ENCODE results near the gene HSD3B2.

DNA sequence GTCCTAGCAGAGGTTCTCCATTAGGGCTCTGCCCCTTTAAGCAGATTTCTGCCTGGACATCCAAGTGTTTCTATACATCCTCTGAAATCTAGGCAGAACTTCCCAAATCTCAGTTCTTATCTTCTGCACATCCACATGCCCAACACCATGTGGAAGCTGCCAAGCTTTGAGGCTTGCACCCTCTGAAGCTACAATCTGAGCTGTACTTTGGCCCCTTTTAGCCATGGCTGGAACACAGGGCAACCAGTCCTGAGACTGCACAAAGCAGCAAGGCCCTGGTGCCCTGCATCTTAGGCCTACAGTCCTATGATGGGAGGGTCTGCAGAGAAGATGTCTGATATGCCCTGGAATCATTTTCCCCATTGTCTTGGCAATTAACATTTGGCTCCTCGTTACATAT lies 38.4 kb upstream of the HSD3B2 start:
- TF ChIP-seq, protein P1, sequence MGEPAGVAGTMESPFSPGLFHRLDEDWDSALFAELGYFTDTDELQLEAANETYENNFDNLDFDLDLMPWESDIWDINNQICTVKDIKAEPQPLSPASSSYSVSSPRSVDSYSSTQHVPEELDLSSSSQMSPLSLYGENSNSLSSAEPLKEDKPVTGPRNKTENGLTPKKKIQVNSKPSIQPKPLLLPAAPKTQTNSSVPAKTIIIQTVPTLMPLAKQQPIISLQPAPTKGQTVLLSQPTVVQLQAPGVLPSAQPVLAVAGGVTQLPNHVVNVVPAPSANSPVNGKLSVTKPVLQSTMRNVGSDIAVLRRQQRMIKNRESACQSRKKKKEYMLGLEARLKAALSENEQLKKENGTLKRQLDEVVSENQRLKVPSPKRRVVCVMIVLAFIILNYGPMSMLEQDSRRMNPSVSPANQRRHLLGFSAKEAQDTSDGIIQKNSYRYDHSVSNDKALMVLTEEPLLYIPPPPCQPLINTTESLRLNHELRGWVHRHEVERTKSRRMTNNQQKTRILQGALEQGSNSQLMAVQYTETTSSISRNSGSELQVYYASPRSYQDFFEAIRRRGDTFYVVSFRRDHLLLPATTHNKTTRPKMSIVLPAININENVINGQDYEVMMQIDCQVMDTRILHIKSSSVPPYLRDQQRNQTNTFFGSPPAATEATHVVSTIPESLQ (CRISPR knock-in tag; conservative IDR thresholded peaks at IDR 0.05), result no peak
- TF ChIP-seq NFATC3 (CRISPR knock-in tag; IDR thresholded peaks at IDR 0.05) (no peak), ATF7 (IDR thresholded peaks at IDR 0.05) (no peak), ATF7 (CRISPR knock-in tag; IDR thresholded peaks at IDR 0.05) (no peak), ARNT (IDR thresholded peaks at IDR 0.05) (no peak), ZNF891 (CRISPR knock-in tag; IDR thresholded peaks at IDR 0.05) (no peak), SUZ12 (IDR thresholded peaks at IDR 0.05; ENCODE audit: low read depth, low read length) (no peak)
- TF ChIP-seq, protein P2, sequence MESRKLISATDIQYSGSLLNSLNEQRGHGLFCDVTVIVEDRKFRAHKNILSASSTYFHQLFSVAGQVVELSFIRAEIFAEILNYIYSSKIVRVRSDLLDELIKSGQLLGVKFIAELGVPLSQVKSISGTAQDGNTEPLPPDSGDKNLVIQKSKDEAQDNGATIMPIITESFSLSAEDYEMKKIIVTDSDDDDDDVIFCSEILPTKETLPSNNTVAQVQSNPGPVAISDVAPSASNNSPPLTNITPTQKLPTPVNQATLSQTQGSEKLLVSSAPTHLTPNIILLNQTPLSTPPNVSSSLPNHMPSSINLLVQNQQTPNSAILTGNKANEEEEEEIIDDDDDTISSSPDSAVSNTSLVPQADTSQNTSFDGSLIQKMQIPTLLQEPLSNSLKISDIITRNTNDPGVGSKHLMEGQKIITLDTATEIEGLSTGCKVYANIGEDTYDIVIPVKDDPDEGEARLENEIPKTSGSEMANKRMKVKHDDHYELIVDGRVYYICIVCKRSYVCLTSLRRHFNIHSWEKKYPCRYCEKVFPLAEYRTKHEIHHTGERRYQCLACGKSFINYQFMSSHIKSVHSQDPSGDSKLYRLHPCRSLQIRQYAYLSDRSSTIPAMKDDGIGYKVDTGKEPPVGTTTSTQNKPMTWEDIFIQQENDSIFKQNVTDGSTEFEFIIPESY (CRISPR knock-in tag; IDR thresholded peaks at IDR 0.05), result no peak
- TF ChIP-seq, protein P3, sequence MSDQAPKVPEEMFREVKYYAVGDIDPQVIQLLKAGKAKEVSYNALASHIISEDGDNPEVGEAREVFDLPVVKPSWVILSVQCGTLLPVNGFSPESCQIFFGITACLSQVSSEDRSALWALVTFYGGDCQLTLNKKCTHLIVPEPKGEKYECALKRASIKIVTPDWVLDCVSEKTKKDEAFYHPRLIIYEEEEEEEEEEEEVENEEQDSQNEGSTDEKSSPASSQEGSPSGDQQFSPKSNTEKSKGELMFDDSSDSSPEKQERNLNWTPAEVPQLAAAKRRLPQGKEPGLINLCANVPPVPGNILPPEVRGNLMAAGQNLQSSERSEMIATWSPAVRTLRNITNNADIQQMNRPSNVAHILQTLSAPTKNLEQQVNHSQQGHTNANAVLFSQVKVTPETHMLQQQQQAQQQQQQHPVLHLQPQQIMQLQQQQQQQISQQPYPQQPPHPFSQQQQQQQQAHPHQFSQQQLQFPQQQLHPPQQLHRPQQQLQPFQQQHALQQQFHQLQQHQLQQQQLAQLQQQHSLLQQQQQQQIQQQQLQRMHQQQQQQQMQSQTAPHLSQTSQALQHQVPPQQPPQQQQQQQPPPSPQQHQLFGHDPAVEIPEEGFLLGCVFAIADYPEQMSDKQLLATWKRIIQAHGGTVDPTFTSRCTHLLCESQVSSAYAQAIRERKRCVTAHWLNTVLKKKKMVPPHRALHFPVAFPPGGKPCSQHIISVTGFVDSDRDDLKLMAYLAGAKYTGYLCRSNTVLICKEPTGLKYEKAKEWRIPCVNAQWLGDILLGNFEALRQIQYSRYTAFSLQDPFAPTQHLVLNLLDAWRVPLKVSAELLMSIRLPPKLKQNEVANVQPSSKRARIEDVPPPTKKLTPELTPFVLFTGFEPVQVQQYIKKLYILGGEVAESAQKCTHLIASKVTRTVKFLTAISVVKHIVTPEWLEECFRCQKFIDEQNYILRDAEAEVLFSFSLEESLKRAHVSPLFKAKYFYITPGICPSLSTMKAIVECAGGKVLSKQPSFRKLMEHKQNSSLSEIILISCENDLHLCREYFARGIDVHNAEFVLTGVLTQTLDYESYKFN (CRISPR knock-in tag; conservative IDR thresholded peaks at IDR 0.05), result no peak
- TF ChIP-seq, protein P4, sequence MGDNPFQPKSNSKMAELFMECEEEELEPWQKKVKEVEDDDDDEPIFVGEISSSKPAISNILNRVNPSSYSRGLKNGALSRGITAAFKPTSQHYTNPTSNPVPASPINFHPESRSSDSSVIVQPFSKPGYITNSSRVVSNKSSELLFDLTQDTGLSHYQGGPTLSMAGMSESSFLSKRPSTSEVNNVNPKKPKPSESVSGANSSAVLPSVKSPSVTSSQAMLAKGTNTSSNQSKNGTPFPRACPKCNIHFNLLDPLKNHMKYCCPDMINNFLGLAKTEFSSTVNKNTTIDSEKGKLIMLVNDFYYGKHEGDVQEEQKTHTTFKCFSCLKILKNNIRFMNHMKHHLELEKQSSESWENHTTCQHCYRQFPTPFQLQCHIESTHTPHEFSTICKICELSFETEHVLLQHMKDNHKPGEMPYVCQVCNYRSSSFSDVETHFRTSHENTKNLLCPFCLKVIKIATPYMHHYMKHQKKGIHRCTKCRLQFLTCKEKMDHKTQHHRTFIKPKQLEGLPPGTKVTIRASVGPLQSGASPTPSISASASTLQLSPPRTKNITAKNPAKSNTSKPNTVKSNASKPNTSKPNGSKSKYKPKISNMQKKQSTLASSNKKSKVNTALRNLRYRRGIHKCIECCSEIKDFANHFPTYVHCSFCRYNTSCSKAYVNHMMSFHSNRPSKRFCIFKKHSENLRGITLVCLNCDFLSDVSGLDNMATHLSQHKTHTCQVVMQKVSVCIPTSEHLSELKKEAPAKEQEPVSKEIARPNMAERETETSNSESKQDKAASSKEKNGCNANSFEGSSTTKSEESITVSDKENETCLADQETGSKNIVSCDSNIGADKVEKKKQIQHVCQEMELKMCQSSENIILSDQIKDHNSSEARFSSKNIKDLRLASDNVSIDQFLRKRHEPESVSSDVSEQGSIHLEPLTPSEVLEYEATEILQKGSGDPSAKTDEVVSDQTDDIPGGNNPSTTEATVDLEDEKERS (CRISPR knock-in tag; IDR thresholded peaks at IDR 0.05), result no peak
- TF ChIP-seq, protein P5, sequence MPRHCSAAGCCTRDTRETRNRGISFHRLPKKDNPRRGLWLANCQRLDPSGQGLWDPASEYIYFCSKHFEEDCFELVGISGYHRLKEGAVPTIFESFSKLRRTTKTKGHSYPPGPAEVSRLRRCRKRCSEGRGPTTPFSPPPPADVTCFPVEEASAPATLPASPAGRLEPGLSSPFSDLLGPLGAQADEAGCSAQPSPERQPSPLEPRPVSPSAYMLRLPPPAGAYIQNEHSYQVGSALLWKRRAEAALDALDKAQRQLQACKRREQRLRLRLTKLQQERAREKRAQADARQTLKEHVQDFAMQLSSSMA (CRISPR knock-in tag; IDR thresholded peaks at IDR 0.05), result no peak
- TF ChIP-seq, protein P6, sequence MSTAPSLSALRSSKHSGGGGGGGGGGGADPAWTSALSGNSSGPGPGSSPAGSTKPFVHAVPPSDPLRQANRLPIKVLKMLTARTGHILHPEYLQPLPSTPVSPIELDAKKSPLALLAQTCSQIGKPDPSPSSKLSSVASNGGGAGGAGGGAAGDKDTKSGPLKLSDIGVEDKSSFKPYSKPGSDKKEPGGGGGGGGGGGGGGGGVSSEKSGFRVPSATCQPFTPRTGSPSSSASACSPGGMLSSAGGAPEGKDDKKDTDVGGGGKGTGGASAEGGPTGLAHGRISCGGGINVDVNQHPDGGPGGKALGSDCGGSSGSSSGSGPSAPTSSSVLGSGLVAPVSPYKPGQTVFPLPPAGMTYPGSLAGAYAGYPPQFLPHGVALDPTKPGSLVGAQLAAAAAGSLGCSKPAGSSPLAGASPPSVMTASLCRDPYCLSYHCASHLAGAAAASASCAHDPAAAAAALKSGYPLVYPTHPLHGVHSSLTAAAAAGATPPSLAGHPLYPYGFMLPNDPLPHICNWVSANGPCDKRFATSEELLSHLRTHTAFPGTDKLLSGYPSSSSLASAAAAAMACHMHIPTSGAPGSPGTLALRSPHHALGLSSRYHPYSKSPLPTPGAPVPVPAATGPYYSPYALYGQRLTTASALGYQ (CRISPR knock-in tag; IDR thresholded peaks at IDR 0.05), result no peak

Data from HepG2 (cell line).